ENCODE measurements around the gene ATP13A2.

The ATP13A2 gene

DNA sequence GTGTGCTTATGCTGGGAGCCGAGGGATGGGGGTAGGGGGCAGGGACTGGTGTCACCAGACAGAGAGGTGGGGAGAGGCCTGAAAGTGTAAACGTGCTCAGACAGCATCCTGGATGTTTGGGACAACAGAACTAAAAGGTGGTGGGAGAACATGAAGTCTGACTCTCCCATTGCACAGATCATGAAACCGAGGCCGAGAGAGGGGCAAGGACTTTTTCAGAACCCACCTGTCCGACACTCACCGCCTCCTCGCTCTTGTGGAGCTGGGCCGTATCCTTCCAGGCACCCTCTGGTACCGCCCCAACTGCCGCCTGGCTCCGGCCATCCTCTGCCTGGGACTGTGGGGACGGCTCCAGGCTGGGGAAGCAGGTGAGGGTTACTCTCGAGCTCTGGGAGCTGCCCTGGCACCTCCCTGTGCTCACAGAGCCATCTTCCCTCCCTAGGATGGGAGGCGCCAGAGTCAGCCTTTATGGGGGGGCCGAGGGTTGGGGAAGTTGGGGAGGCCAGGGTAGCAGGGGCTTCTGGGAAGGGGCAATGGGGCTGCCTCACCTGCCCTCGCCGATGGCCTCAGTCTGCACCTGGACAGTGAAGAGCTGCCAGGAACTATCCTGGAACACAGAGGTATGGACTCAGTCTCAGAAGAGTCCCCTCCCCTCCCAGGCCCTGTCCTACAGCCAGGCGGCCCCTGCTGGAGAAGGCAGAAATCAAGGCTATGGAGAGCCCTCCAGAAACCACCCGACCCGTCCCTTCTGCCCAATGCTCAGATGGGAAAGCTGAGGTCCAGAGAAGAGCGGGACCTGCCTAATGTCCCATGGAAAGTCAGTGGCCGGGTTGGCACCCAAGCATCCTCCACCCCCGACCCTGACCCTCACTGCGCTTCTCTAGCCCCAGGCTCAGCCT is 7.0 kb downstream of the ATP13A2 start:
- DNase-seq (ENCODE audit: low spot score), result no peak

DNA sequence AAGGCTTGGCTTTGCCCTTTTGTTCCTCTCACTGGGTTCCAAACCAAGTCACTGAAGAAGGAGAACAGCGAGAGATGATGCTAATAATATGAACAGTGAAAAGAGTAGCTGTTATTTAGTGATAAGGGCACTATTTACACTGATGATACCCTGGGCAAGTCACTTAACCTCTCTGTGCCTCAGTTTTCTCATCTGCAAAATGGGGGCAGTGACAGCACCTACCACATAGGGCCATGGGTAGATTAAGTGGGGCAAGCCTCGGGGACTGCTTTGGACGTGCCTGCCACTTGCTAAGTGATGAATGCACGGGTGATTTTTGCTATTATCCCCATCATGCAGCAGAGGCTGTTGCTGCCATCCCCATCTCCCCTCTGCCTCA is 9.2 kb downstream of the ATP13A2 start:
- DNase-seq (ENCODE audit: low spot score), result no peak

DNA sequence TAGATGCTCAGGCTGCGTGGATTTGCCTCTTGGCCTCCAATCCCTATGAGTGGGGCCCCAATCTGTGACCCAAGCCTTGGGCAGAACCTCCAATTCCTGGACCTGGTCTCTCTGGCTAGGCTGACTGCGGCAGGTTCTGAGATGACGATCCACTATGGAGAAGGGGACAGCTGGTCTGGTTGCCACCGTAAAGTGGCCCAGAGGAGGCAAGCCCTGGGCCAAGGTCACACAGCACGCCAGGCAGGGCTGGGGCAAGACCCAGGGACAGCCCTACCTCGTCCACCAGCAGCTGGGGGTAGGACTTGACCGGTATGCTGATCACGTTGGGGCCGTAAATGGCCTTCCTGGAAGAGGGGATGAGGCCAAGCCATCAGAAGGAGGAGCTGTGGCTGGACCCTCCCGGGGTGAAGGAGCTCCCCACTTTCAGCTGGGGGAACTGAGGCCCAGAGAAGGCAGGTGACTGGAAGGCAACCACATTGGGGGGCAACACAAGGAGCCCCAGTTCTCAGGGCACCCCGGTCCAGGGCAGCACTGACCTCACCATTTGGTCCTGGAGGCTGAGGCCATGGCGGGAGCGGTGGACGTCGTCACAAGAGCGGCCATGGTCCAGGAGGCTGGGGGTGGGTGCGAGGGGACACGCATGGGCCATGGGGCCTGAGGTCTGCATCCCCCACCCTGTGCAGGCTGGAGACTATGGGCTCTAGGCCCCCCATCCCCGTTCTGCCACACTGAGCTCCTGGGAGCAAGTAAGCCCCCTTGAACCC is 9.8 kb downstream of the ATP13A2 start:
- no peak for DNase-seq (ENCODE audit: low spot score)

DNA sequence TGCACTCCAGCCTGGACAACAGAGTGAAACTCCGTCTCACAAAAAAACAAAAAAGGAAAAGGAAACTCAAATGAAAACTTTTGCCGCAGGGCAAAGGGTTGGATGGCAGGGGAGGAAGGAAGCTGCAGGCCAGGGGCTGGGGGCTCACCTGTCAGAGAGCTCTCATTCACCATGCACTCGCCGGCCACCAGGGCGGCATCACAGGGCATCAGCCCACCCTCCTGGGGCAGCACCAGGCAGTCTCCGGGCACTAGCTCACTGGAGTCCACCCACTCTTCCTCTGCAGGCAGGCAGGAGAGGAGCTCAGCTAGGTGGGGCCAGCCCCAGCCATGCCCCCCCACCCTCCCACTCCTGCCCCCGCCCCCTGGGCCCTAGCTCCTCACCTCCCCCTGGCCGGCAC is 11.9 kb downstream of the ATP13A2 start:
- no peak for DNase-seq (ENCODE audit: low spot score)

DNA sequence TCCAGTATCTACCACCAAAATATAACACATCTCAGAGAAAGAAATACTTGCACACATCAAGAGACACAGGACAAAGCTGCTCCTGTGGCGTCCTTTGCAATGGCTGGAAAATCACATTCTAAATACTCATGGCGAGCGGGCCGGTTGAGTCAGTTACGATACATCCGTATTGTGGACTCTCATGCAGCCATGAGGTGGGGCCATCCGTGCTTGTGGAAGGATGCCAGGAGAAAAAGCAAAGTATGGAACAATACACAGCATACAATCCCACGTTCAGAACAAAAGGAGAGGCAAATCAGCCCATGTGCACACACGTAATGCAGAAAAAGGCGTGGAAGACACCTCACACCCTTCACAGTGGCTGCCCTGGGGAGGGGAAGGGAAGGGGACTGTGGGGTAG is 13.1 kb downstream of the ATP13A2 start:
- DNase-seq (ENCODE audit: low spot score), result no peak

DNA sequence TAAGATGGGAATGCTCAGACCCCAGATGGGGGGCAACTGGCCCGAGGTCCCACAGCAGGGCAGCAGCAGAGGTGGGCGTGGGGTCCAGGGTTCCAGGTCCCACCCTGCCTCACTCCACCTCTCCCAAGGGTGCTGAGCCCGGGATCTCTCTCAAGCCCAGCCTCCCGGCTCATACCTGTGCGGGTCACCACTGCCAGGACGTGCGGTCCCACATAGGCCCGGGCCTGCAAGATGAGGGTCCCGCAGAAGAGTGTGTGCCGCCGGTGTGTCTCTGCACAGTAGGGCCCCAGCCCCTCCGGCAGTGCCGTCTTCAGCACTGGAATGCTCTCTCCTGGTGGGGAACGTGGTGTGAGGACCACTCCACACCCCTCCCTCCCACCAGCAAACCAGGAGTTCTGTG is 14.9 kb downstream of the ATP13A2 start:
- DNase-seq (ENCODE audit: low spot score), result no peak

DNA sequence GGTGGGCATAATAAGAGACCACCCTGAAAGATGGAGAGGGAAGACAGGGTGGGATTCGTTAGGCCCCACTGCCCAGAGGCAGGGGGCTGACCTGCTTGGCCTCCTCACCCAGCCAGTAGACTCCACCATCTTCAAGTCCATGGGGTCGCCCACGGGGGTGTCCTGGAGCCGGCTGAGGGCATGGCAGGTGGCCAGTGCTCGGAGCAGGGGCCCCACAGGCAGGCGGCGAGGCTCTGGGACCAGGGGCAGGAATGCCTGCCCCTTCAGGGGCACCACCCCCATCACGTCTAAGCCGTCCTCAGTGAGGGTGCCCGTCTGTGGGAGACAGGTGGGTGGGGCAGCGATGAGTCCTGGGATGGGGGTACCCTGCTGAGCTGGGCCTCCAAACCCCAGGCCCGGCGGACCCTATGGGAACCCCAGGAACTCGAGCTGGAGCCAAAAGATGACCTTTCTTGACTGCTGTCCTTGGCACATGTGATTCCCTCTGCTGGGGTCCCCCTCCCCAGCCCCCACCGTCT is 18.1 kb downstream of the ATP13A2 start:
- no peak for DNase-seq (ENCODE audit: low spot score)

DNA sequence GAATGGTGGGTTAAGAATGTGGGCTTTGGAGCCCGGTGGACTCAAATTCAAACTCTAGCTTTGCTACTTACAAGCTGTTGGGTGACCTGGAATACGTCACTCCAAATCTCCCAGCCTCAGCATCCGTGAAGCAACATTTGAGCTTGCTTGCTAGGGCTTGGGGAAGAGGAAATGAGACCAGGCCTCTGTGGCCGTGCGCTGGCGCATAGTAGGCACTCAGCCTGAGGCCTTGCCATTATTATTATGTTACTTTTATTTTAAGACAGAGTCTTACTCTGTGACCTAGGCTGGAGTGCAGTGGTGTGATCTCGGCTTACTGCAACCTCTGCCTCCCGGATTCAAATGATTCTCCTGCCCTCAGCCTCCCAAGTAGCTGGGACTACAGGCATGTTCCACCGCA is 19.1 kb downstream of the ATP13A2 start:
- DNase-seq (ENCODE audit: low spot score), result no peak

DNA sequence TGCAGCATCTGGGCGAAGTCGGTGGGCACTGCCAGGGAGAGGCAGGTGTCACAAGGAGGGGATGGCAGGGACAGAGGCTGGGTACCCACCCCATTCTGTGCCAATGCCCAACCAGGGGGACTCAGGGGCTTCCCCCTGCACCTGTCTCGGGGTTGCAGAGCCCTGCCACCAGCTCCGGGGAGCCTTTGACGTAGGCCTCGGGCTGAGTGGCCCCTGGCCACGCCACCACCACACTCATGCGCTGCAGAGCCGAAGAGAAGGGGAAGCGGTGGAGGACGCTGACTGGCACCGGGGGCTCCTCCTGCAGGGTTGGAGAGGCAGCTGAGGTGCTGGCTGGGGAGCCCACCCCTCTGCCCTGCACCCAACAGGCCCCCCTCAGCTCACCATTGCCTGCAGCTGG is 19.6 kb downstream of the ATP13A2 start:
- no peak for DNase-seq (ENCODE audit: low spot score)

DNA sequence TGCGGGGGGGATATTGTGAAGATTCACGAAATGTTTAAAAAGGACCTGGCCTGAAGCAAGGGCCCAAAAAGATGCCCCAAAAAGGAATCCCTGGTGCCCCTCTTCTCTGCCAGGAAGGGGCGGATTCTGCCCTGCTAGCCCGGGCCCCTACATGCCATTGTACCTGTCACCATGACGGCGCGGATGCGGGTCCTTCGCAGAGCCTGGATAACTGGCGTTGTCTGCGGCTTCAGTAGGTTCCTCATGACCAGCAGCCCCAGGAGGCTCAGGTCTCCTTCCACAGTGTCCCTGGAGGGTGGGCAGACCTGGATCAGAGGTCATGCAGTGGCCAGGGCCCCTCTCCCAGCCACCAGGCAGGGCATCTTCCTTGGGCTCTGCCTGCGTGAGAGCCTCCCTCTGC is 20.2 kb downstream of the ATP13A2 start:
- DNase-seq (ENCODE audit: low spot score), result no peak

DNA sequence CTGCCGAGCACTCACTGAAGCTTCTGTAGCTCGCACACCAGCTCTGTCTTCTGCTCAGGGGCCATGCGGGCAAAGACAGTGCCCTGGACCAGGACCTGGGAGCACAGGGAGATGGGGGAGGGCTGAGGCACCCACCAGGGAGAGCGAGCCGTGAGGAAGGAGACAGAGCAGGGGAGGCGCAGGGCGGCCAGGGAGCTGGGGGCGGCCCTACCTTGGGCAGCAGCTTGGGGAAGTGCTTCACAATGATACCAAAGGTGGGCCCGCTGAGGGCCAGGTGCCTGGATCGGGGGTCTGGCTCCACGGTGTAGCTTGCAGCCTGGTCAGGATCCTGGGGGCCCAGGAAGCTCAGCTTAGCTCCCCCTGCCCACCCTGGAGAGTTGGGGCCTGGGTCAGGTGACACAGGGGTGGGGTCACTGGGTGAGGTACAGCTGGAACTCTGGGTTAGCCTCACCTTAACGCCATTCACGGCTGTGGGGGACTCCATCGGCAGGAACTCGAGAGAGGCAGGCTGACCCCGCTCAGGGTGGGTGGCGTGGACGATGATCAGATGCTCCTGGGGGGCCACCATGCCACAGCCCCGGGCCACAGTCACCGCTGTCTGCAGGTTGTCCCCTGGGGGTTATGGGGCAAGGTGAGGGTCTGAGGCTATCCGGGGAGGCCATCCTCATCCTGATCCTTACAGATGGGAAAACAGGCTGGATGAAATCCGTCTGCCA is 21.9 kb downstream of the ATP13A2 start:
- DNase-seq (ENCODE audit: low spot score), result no peak

DNA sequence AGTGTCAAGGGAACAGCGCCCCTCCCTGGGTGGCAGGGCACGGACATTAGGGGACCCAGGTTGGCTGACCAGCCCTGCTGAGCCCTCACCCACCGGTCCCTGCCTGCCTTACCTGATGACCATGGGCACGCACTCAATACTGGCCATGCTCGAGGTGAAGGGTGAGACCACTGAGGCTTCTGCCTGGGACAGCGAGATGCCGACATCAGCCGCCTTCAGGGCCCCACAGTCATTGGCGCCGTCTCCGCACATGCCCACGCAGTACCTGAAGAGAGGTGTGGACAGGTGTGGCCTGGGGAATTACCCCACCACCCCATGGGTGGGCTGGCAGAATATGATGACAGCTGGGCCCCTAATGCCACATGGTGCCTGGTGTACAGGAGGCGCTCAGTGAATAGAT is 23.5 kb downstream of the ATP13A2 start:
- no peak for DNase-seq (ENCODE audit: low spot score)

DNA sequence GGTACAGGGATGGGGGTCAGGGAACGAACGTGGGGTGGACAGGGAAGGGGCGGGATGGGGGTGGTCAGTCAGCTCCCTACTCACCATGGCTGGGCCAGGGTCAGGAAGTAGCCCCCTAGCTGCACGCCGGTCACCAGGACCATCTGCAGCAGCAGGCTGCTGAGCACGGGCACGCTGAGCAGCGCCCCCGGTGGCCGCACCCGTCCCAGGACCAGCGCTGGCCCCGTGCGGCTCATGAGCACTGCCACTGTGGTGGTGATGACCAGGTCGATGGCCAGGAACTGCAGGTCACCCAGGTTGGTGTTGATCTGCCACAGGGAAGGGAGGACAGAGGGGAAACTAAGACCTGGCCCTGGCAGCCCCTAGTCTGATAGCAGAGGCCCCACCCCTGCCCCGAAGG is 24.8 kb downstream of the ATP13A2 start:
- DNase-seq (ENCODE audit: low spot score), result no peak

DNA sequence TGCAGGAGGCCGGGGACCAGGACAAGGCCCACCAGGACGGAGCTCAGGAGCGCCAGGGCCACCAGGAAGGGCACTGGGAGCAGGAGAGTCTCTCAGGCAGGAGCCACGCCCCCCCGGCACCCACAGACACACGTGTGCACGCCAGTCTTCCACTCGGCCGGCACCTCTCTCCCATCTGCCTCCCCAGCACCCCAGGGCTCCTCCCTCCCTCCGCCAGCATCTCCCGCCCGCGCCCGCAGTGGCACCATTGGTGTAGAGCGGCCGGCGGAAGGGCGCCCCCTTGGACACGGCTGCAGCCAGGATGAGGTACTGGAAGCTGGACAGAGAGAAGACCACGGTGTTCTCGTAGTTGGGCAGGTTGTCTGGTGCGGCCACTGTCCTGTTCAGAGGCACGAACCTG is 25.2 kb downstream of the ATP13A2 start:
- no peak for DNase-seq (ENCODE audit: low spot score)

DNA sequence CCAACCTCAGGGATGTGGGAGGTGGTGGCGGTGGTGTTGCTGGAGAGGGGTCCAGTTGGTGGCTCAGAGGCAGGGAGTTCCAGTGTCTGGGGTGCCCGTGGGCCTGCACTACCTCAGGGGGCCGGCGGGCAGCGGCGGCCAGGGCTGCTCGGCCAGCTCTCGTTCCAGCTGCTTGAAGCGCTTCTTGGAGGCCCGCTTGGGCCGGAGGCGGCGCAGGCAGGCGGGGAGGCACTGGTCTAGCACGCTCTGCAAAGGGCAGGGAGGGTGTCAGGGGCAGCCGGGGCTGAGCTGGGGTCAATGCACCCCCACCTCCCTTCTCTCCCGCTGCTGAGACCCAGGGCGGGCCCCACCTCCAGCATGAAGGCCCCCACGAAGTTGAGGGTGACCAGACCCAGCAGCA is 25.6 kb downstream of the ATP13A2 start:
- no peak for DNase-seq (ENCODE audit: low spot score)

DNA sequence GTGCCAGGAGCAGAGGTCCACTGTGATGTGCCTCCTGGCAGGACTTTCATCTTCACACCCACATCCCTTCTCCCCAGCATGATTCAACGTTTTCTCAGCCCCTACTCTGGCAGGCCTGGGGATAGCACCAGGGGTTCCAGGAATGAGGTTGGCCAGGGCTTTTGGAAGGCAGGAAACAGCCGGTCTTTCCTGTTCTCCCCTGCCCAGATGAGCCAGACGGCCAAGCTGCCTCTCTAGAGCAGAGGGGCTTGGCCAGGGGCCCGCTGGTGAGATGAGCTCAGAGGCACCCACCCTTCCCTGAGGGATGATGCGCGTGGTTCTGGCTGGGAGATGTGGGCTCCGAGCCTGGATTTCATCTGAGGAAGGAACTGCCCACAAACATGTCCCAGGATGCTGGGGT is 27.0 kb downstream of the ATP13A2 start:
- no peak for DNase-seq (ENCODE audit: low spot score)

DNA sequence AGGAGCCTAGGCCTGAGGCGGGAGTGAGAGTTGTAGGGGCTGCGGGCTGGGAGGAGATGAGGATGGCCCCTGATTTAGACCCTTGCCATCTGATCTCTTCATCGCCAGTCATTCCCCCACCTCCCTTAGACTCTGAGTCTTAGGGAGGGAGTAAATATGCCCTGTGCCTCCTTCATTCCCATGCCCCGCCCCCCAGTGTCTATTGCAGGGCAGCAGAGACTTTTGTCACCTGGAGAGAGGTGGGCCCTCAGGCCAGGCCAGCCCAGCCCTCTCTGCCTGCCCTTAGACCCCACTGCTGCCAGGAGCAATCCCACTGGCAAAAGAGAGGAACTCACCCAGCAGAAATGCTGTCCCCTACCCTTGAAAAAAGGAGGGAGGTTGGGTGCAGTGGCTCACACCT is 28.1 kb downstream of the ATP13A2 start:
- DNase-seq (ENCODE audit: low spot score), result no peak

DNA sequence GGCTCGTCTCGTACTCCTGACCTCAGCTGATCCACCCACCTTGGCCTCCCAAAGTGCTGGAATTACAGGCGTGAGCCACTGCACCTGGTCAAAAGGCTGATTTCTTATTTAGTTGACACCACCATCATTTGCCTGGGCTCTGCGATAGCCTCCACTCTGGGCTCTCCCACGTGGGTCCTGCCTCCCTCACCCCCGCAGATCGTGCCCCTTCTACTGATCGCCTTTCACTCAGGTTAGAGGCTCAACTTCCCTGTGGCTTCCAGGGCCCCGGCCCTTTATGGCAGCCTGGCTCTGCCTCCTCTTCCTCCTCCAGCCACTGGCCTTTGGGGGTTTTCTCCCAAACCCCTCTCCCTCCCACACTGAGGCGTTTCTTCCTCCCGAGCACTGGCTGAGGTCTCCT is 28.8 kb downstream of the ATP13A2 start:
- DNase-seq (ENCODE audit: low spot score), result no peak

DNA sequence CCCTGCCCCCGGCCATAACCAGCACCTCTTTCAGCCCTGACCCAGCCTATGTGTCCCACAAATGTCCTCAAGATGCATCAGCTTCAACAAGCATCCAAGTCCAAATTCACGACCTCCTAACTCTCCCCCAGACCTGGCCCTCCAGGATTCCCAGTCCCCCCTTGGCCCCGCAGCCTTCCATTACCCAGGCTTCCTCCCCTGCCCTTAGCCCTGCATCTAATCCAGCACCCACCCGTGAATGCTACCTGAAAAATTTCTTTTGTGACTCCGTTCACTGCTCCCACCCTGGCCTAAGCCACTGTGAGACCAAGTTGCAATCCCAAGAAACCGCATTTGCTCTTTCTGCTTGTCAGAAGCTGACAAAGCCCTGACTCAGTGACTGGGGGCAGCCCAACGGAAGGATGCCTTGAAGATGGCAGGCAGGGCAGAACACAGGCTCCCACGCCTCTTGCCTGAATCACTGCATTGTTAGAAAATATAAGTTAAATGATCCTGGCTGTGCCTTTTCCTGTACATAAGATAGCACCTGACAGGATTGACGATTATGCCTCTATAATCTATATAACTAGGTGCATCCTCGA is 30.4 kb downstream of the ATP13A2 start:
- DNase-seq (ENCODE audit: low spot score), result no peak

DNA sequence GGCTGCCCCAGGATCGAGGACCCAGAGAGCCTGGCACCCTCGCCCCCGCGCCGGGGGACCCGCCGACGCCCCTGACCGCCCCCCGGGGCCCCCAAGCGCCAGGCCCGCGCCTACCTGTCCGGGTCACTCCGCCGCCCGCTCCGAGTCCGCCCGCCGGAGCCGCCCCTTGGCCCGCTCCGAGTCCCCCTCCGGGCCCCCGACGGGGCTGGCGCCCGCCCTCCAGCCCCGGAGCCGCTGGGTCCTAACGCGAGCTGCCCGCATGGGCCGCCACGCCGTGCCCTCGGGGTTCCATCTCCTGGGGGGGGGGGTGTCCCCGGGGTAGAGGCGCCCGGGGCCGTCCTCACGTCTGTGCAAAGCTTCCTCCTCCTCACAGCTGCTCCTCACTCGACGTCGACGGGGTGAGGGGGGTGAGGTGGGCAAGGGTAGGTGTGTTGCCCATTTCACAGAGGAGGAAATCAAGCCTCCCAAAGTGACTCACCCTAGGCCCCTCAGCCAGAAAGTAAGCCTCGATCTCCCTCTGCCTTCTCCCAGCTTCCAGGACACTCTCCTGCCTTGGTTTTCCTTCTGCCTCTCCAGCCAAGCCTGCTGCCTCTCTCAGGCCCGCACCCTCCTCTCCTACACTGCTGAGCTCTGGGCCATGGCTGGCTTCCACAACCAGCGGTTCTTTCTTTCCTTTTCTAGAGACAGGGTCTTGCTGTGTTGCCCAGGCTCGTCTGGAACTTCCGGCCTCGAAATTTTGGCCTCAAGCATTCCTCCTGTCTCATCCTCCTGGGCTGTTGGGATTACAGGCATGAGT is 31.1 kb downstream of the ATP13A2 start, which contains the start of gene MFAP2:
TSS of gene MFAP2 (minus strand) at position 148 of the 796 bp plus-strand sequence. CDS start 2,347 bp downstream, outside the sequence.
- no peak for DNase-seq (ENCODE audit: low spot score)

Measured in SW480 (cell line).